HepG2 (cell line): ENCODE measurements around the gene LRRC3C. TPM values are rescaled to one million over a fixed set of nuclear protein-coding genes. Genes with fewer than 3 reads are reported as not detected.
A peak's percentile ranks its signal among the peaks of the same experiment; 100 is the strongest.

Experiments
- CCDC6 ChIP-seq: sonication (generic); formaldehyde crosslinking; IDR thresholded peaks from 2 replicates; pipeline ENCODE4 v1.8.1; 2022; ENCODE audit warnings: mild to moderate bottlenecking, missing genetic modification reagents, moderate library complexity
- ELF1 ChIP-seq: sonication (generic); formaldehyde crosslinking; IDR thresholded peaks from 2 replicates; pipeline ENCODE4 v1.4.0; 2020; ENCODE audit warnings: missing genetic modification reagents
- HDAC6 ChIP-seq: fragments of 200-600 bp; sonication (generic); IDR thresholded peaks from 2 replicates; pipeline ENCODE4 v1.7.0; 2017; ENCODE audit warnings: mild to moderate bottlenecking, antibody characterized with exemption, low read length, low read depth
- HNRNPH1 ChIP-seq: fragments of 200-400 bp; formaldehyde crosslinking; optimal IDR thresholded peaks from 2 replicates; pipeline ENCODE3; 2017; ENCODE audit warnings: mild to moderate bottlenecking, low read depth, low read length
- MED13 ChIP-seq: sonication (generic); formaldehyde crosslinking; IDR thresholded peaks from 2 replicates; pipeline ENCODE4 v1.5.0; 2020; ENCODE audit warnings: missing genetic modification reagents
- MEIS1 ChIP-seq: sonication (generic); formaldehyde crosslinking; IDR thresholded peaks from 2 replicates; pipeline ENCODE4 v1.9.0; 2021; ENCODE audit warnings: mild to moderate bottlenecking, missing genetic modification reagents, moderate library complexity, borderline replicate concordance
- NAIF1 ChIP-seq: sonication (generic); formaldehyde crosslinking; IDR thresholded peaks from 2 replicates; pipeline ENCODE4 v1.5.0; 2020; ENCODE audit warnings: mild to moderate bottlenecking, missing genetic modification reagents, borderline replicate concordance
- PTBP1 ChIP-seq: fragments of 200-400 bp; formaldehyde crosslinking; IDR thresholded peaks from 2 replicates; pipeline ENCODE4 v1.6.1; 2018; ENCODE audit warnings: low read length, low read depth; ENCODE audit not compliant: poor library complexity, severe bottlenecking
- TAF15 ChIP-seq: fragments of 200-400 bp; formaldehyde crosslinking; IDR thresholded peaks from one replicate; pipeline ENCODE4 v1.6.1; 2018; ENCODE audit warnings: mild to moderate bottlenecking, low read depth, low read length; ENCODE audit not compliant: poor library complexity, severe bottlenecking
- TBL1XR1 ChIP-seq: fragments of 150-350 bp; IDR thresholded peaks from 2 replicates; pipeline ENCODE4 v1.6.1; 2014; ENCODE audit warnings: borderline replicate concordance, low read length; ENCODE audit not compliant: partially characterized antibody
- TCF7L2 ChIP-seq: IDR thresholded peaks from 2 replicates; pipeline ENCODE4 v1.6.1; 2011; ENCODE audit warnings: mild to moderate bottlenecking, low read depth, low read length, moderate library complexity
- TEAD3 ChIP-seq: optimal IDR thresholded peaks from 2 replicates; pipeline ENCODE3; 2016; ENCODE audit warnings: borderline replicate concordance
- UBTF ChIP-seq: sonication (generic); formaldehyde crosslinking; IDR thresholded peaks from 2 replicates; pipeline ENCODE4 v1.4.0; 2020; ENCODE audit warnings: mild to moderate bottlenecking, missing genetic modification reagents
- ZBTB3 ChIP-seq: sonication (generic); formaldehyde crosslinking; IDR thresholded peaks from 2 replicates; pipeline ENCODE4 v1.4.0; 2020; ENCODE audit warnings: low read depth, mild to moderate bottlenecking, moderate library complexity, missing genetic modification reagents, borderline replicate concordance
- ZBTB37 ChIP-seq: sonication (generic); formaldehyde crosslinking; IDR thresholded peaks from 2 replicates; pipeline ENCODE4 v1.4.0; 2020; ENCODE audit warnings: mild to moderate bottlenecking, missing genetic modification reagents
- ZNF138 ChIP-seq: sonication (generic); formaldehyde crosslinking; IDR thresholded peaks from 2 replicates; pipeline ENCODE4 v1.5.0; 2020; ENCODE audit warnings: mild to moderate bottlenecking, low read depth, missing genetic modification reagents
- ZNF143 ChIP-seq: sonication (generic); formaldehyde crosslinking; IDR thresholded peaks from 2 replicates; pipeline ENCODE4 v1.4.0; 2020; ENCODE audit warnings: missing genetic modification reagents
- ZNF547 ChIP-seq: sonication (generic); formaldehyde crosslinking; IDR thresholded peaks from 2 replicates; pipeline ENCODE4 v1.5.1; 2020; ENCODE audit warnings: mild to moderate bottlenecking, missing genetic modification reagents
- ZNF7 ChIP-seq: IDR thresholded peaks from 2 replicates; pipeline ENCODE4 v1.6.1; 2016; ENCODE audit warnings: missing biosample characterization, missing genetic modification reagents
- ZNF841 ChIP-seq: sonication (generic); formaldehyde crosslinking; IDR thresholded peaks from 2 replicates; pipeline ENCODE4 v1.8.1; 2023; ENCODE audit warnings: missing genetic modification reagents, borderline replicate concordance
- ZNF883 ChIP-seq: sonication (generic); formaldehyde crosslinking; IDR thresholded peaks from 2 replicates; pipeline ENCODE4 v1.5.1; 2020; ENCODE audit warnings: mild to moderate bottlenecking, missing genetic modification reagents; ENCODE audit errors: not compliant biosample characterization
- ZXDC ChIP-seq: sonication (generic); formaldehyde crosslinking; IDR thresholded peaks from 2 replicates; pipeline ENCODE4 v1.5.0; 2020; ENCODE audit warnings: mild to moderate bottlenecking, missing genetic modification reagents
- polyA plus RNA-seq, 8 experiments: library from polyadenylated mRNA; depleted of rRNA in 3 of 8; stranded (reverse) in 7 of 8; unstranded in 1 of 8; fragments of >200 nt; fragmentation: Illumina TruSeq in 4 of 8; extraction: Trizol in 4 of 8; gene quantifications; 2 replicates each; pipeline versions ENCODE4 v1.2.1 to v1.2.3, GENCODE V29; 2011 to 2016; ENCODE audit warnings: low read depth in 4 of 8, missing spikeins in 1 of 8, mixed read lengths in 1 of 8; ENCODE audit not compliant: insufficient read depth in 1 of 8
- total RNA-seq, 5 experiments: library from RNA; depleted of rRNA; stranded (reverse); fragments of >200 nt; fragmentation: Illumina TruSeq; extraction: Trizol; gene quantifications; 2 replicates each; pipeline ENCODE4 v1.2.3, GENCODE V29; 2016; ENCODE audit warnings: low read depth in 1 of 5

The LRRC3C gene
- total and polyA plus RNA-seq, 2 of the 13 experiments (the other 11 are each of a cell fraction or from before 2014, with no cell fraction given): 0.17 TPM; not detected in 1

DNA sequence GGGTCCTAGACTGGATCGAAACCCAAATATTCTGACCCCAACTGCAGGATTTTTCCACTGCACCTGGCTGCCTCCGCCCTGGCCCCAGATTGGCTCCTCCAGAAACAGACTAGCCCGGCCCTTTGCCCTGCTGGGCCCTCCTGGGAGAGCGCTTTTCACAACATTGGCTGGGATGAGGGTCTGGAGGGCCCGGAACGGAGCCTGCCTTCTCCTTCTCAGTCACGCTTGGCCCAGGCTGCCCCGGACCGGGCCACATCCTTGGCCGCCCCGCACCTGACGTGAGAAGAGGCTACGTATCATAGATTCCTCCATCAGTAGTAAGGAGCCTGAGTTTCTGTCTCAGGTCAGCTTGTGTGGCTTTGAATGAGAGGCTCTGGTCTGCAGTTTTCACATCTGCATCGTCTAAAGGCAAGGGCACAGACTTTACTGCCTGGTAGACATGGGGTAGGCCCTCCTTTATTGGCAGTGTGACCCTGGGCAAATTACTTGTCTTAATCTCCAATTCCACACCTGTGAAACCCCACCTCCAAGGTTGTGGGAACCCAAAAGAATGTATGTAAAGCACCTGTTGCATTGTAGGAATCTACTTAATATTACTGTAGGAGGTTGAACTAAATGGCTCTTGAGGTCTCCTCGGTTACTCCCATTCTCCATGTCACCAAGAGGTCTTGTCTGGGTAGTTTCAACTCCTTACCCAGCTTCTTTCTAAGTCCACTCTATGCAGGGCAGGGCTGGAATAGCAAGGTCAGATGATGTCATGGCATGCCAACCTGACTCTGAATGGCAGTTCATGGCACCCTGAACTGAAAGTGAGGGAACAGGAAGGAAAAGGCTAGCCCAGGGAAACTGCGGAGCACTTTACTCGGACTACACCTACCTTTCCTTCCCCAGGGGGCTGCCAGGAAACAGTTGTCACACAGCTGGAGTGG, 661 bp downstream of the LRRC3C start (continued):
- TF ChIP-seq ZXDC (CRISPR knock-in tag) (no peak), ZNF841 (no peak), ZBTB3 (CRISPR knock-in tag) (no peak), MED13 (no peak), TBL1XR1 (no peak), MEIS1 (no peak), UBTF (0 out of 2 replicates have a peak, but pooled peaks have one; percentile 47), TEAD3 (CRISPR knock-in tag) (no peak), ZNF547 (CRISPR knock-in tag) (no peak), HDAC6 (no peak), HNRNPH1 (no peak), TAF15 (no peak), ZNF143 (CRISPR knock-in tag) (no peak), ZNF138 (CRISPR knock-in tag) (0 out of 2 replicates have a peak, but pooled peaks have one; percentile 6), ZNF883 (no peak), ZBTB37 (no peak; the same call in 1 of the 2 replicates), ELF1 (CRISPR knock-in tag) (no peak), TCF7L2 (no peak), ZNF7 (CRISPR knock-in tag) (no peak), CCDC6 (no peak; the same call in 1 of the 2 replicates), PTBP1 (no peak), NAIF1 (0 out of 2 replicates have a peak, but pooled peaks have one; percentile 37)
